Retinal pigment epithelial cell (primary cell): Measurements from ENCODE around the gene AMDHD2.

Source experiments
- DNase-seq: peaks from one replicate; pipeline ENCODE4 v3.0.0-alpha.2; 2010; ENCODE audit warnings: low read depth
- H3K4me3 ChIP-seq: 2 replicates; pipeline ENCODE4 v1.5.1; 2011; ENCODE audit warnings: mild to moderate bottlenecking, low read length, control low read depth, moderate library complexity
- TF ChIP-seq, protein P1 (sequence below): conservative IDR thresholded peaks from 2 replicates; pipeline ENCODE4 v1.5.1; 2011; ENCODE audit warnings: low read depth, low read length, control low read depth, inconsistent platforms

Gene AMDHD2

DNA sequence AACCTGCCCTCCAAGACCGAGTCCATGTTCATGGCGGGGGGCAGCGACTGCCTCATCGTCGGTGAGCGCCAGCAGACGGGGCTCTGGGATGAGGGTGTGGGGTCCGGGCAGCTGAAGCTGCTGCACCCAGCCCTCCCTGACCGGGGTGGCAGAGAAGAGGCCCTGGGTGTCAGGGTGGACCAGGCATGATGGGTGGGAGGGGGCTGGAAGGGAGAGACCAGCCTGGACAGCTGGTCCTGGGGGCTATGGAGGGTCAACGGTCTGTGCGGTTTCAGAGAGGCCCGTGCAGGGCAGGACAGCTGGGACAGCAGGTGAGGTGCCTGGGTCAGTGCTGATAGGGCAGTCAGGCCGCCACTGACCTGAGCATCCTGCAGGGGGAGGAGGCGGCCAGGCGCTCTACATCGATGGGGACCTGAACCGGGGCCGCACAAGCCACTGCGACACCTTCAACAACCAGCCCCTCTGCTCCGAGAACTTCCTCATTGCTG lies 19.7 kb upstream of the AMDHD2 start:
- DNase-seq = no peak
- no peak overlapping the region for H3K4me3 ChIP-seq
- TF ChIP-seq, protein P1, sequence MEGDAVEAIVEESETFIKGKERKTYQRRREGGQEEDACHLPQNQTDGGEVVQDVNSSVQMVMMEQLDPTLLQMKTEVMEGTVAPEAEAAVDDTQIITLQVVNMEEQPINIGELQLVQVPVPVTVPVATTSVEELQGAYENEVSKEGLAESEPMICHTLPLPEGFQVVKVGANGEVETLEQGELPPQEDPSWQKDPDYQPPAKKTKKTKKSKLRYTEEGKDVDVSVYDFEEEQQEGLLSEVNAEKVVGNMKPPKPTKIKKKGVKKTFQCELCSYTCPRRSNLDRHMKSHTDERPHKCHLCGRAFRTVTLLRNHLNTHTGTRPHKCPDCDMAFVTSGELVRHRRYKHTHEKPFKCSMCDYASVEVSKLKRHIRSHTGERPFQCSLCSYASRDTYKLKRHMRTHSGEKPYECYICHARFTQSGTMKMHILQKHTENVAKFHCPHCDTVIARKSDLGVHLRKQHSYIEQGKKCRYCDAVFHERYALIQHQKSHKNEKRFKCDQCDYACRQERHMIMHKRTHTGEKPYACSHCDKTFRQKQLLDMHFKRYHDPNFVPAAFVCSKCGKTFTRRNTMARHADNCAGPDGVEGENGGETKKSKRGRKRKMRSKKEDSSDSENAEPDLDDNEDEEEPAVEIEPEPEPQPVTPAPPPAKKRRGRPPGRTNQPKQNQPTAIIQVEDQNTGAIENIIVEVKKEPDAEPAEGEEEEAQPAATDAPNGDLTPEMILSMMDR = no peak

DNA sequence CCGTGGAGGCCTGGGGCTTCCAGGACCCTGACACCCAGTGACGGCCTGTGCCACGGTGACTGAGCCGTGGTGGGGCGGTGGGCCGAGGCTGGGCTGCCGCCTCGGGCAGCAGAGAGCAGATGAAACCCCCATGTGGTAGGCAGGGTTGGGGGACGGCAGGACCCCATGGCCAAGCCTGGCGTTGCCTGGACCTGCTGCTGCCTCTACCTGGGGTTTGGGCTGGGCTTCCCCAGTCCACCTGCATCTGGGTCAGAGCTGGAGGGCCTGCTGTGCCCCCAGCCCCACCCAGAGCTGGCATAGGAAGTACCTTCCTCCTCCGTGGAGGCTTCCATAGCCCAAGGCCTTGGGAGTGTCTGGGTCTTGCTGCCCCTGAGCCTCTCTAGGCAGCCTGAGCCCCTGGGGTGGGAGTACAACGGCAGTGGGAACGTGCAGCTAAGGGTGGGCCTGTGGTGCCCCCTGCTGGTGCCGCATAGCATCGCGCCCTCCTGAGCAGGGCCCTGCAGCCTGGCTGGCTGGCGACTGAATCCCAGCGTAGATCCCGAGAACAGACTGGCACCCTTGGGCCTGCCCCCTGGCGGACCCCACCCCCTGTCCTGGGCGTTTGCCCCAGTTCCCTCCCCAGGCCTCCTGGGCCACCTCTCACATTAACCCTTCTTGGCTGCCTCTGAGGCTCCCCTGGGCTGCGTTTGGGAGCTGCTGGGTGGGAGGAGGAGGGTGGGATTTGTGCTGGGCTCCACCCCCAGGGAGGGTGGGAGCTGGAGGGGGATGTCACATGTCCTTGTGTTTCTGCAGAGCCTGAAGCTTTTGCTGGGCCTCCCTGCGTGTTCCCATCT lies 19.0 kb upstream of the AMDHD2 start:
- peak; percentile 59 for DNase-seq
- TF ChIP-seq, protein P1 = peak; percentile 97
- H3K4me3 ChIP-seq = peak overlapping the region; percentile 38

DNA sequence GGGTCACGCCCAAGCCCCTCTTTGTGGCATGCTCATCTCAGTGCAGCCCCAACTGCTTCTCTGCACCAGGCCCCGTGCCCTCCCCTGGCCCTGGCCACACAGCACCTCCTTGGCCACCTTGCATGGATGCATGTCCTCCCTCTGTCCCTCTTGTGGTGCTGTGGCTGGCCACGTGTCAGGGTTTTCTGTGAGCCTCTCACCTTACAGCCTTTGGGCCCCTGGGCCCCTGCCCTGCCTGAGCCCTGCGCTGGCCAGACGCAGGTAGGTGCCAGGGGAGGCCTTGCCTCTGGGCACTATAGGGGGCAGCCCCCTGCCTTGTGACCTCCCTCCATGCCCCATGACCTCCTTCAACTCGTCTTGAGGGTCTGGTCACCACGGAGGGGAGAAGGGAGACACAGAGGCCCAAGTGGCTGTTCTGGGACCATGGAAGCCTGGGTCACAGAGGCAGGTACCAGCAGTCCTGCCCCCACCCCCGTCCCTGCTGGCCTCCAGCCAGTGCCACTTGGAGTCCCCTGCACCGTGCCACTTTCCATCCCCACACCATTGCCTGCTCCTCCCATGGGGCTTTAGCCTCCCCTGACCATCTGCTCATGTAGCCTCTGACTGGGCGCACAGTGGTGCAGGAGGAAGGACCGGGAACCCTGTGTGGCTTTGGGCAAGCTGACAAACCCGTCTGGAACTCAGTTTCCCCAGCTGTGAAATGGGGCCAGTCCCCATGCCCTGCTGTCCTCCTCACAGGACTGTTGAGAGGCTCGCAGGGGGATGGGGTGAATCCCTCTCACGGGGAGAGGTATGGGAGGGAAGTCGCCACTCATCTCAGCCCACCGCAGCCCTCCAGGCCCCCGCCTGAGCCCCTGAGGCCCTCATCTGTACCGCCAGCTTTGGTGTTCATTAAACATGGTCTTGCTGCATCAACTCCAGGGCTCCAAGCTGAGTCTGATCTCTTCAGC lies 17.9 kb upstream of the AMDHD2 start:
- no peak overlapping the region for H3K4me3 ChIP-seq
- TF ChIP-seq, protein P1 = no peak
- DNase-seq = no peak

DNA sequence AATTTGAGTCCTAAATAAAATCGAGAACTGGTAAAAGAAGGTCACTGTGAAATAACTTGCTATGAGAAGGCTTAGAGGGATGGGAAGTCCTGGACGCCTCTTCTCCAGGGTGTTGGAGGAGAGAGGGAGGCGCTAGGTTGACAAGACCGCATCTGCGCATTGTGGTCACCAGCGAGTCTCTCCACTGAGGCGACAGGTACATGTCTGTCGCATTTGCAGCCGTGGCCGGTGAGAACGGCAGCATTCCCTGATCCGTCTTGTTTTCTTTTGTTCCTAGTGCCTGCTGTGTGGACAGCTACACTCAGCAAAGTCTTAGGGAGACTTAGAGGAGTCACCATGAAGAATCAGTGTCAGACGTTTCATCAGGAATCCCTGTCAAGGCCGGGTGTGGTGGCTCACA lies 14.5 kb upstream of the AMDHD2 start:
- no peak for DNase-seq
- TF ChIP-seq, protein P1 = no peak
- H3K4me3 ChIP-seq = no peak overlapping the region

DNA sequence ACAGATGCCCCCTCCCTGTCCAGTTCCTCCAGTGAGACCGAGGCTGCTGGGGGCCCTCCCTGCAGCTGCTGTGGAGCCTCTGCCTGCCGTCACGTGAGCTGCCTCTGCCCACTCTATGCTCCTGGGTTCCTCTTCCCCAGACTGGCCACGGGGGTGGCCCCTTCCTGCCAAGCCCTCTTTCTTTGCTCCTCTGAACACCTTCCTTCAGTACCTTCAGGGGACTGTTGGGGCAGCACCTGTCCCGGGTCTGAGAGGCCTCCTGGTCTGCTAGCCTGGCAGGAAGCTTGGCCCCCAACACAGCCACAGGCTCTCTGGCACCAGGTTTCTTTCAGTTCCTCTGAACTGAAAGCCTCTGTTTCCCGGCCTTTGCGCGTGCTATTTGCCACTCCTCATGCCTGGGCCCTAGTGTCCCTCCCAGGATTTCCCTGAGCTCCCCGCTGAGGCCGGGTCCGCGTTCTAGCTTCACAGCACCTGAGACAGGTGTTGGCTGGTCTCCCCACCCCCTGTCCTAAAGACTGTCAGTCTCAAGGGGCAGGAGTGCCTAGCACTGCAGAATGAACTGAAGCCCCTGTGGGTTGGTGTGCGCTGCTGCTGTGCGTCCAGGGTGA lies 13.0 kb upstream of the AMDHD2 start:
- no peak overlapping the region for H3K4me3 ChIP-seq
- TF ChIP-seq, protein P1 = no peak
- DNase-seq = no peak

DNA sequence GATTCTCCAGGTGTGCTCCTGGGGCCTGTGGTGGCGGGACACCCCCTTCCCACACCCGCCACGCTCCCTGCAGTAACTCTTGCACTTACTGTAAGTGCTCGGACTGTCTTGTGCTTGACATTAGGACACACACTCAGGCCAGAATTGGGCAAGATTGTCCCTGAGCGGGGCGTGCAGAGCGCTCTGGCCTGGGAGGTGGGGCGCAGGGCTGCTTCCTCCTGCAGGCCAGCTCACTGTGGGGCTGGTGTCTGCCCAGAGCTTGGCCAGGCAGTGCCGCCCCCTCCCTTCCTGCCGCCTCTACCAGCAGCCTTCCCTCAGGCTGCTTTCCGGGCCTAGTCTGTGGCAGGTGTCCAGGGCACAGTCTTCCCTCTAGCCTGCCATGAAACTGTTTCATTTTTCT lies 12.5 kb upstream of the AMDHD2 start:
- TF ChIP-seq, protein P1 = no peak
- no peak overlapping the region for H3K4me3 ChIP-seq

More for the DNA sequence above, 12.5 kb upstream of the AMDHD2 start:
- no peak for DNase-seq
